Suppressor macrophage treated with lipopolysaccharide for 1 hour (primary cell): Measurements from ENCODE around the gene KRTAP10-2.

Experiments
- DNase-seq, 3 donors: peaks; one replicate each; pipeline ENCODE4 v3.0.0-alpha.2; 2020 to 2022

The KRTAP10-2 gene

DNA sequence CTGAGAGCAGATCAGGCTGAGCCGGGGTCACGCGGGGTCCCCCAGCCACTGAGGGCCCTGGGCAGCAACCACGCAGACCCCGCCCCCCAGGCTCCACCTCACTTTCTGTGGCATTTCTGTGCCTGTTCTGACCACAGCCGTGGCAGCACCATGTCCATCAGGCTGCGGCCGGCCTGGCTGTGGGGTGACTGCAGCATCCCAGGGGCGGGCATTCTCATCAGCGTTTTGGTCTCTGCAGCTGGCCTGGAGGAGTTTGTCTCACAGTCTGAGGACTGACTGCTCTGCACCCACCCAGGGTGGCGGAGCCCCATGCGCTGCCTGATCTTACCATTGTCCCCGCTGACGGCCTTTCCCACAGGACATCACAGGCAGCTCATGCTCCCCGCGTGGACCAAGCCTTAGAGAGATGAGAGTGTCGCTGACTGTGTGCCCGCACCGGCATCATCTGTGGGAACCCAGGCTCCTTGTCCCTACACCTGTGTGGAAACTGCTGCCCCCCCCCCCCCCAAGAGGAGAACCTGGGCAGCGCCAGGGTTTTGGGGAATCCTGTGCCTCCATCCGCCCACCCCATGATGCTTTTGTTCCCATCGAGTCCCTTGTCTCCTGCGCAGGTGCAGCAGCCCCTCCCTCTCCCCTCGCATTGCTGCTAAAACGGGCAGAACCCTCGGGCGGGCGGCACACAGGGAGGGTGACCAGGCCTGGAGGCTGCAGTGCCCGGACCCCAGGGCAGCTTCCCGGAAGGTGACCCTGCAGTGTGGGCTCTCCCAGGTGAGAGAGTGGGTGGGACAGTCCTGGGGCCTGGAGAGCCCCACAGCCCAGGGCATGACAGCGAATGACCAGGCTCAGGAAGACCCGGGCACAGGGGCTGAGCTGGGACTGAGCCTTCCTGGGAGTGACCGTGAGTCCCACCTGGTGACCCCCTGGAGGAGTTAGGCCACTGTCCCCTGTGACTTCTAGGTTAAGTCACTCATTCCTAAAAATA, 13.1 kb downstream of the KRTAP10-2 start:
- no peak for DNase-seq

DNA sequence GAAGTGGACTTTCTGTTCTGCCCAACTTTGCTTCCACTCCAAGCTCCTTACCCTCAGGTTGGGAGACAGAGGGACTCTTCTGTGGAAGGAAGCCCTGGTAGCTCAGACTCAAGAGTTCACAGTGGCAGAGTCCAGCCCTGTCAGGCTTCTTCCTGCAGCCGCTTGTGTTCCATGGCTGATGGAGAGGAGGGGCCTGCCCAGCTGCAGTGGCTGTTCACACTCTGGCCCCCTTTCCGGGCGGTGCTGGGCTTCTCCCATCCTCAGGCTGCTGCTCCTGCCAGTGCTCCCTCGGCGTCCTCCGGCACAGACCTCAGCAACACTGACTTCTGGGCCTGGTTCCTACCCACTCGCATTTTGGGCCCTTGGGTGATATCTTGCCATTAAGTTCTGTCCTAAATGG, 15.3 kb downstream of the KRTAP10-2 start:
- no peak for DNase-seq

DNA sequence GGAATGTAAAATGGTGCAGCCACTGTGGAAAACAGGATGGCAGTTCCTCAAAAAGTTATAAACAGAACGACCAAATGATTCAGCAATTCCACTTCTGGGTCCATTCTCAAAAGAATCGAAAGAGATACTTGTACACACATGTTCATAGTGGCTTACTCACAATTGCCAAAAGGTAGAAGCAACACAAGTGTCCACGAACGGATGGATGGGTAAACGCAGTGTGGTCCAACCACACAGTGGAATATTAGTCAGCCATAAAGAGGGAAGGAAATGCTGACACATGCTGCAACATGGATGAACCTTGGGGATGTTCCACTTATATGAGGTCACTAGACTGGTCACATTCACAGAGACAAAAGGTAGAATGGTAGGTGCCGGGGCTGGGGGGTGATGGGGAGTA, 16.6 kb downstream of the KRTAP10-2 start:
- peak in 1 of 3 donors; percentile 19 for DNase-seq

GRCh38 chr21:44533891-44534627, 17.2 kb downstream of the KRTAP10-2 start:
- no peak for DNase-seq

DNA sequence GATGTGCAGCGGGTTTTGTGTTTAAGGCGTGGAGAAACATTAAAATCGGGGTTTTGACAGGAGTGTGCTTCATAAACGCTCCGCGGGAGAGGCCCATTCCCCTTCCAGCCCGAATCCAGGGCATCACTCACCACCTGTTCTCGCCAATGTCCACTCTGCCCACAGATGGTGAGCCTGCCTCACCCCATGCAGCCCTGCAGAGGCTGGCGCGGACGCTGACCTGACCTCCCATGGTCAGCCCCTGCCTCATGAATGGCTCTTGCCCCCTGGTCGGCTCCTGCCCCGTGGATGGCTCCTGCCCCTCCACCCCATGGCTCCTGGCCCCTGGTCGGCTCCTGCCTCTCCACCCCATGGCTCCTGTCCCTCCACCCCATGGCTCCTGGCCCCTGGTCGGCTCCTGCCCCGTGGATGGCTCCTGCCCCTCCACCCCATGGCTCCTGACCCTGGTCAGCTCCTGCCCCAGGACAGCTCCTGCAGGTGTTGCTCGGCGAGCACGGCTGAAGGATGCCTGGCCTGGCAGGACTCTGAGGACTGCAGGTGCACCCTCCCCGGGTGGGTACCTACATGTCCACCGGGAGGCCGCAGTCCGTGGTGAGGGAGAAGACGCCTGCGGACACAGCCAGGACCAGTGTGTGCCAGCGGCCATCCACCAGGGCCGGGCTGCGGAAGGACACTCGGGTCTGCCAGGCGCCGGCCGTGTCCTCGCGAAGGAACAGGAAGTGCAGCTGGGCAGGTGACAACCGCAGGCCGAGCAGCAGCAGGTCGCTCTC, 18.0 kb downstream of the KRTAP10-2 start:
- DNase-seq: no peak

DNA sequence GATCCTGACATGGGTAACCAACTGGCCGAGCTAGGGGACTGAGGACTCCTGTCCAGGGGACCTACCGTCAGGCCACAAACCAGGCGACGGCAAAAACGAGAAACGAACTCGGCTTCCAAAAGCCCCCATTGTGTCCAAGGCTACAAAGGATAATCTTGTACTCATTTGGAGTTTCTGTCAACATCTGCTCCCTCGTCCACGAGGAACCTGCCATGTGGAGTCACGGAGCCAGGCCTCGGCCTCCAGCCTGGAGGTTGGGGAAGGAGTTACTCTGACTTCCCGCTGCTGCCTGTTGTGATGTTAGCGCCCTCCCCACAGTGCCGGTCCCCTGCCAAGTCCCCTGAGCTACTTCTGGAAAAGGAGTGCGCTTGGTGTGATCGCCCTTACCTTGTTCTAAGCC, 18.6 kb downstream of the KRTAP10-2 start:
- DNase-seq: no peak

- DNase-seq: no peak
Observed at GRCh38 chr21:44531606-44532564, 19.4 kb downstream of the KRTAP10-2 start.

- no peak for DNase-seq
Observed at GRCh38 chr21:44530903-44531605, 20.3 kb downstream of the KRTAP10-2 start.

DNA sequence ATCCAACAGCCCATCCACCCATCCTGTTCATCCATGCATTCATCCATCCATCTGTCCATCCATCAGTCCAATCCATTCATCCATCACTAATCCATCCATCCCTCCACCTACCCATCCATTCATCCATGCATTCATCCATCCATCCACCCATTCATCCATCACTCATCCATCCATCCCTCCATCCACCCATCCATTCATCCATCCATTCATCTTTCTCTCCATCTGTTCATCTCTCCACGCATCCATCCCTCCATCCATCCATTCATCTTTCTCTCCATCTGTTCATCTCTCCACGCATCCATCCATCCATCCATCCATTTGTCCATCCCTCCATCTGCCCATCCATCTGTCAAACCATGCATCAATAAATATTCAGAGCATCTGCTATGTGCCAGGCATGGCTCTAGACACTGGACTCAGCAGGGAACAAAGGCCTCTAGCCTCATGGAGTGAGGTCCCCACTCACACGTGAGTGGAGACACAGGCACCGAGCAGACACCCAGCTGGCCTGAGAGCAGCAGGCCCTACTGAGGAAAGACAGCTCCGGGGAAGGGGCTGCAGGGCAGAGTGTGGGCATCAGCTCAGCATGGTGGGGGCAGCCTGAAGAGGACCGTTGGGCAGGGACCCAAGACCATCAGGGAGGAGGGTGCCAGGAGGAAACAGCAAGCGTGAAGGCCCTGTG, 20.9 kb downstream of the KRTAP10-2 start:
- no peak for DNase-seq

- DNase-seq: no peak
Observed at GRCh38 chr21:44529503-44530125, 21.7 kb downstream of the KRTAP10-2 start.

DNA sequence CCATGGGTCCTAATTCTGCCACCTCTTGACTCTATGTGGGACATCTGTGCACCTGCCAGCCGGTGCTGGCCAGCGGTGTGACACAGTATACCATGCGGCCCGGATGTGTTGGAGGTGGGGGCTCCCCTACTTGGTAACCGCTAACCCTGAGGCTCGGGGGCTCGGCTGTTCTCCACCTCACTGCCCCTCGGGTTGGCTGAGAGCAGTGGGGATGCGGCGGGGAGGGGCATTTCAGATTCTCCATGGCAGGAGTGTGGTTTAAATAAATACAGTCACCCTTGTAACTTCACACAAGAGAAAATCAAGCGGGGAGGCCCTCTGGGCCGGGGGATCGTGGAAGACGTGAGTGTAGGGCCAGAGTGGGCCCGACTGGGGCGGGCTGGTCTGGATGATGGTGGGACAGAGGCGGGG, 22.3 kb downstream of the KRTAP10-2 start:
- DNase-seq: no peak

- DNase-seq: no peak
Observed at GRCh38 chr21:44528634-44528995, 22.7 kb downstream of the KRTAP10-2 start.

DNA sequence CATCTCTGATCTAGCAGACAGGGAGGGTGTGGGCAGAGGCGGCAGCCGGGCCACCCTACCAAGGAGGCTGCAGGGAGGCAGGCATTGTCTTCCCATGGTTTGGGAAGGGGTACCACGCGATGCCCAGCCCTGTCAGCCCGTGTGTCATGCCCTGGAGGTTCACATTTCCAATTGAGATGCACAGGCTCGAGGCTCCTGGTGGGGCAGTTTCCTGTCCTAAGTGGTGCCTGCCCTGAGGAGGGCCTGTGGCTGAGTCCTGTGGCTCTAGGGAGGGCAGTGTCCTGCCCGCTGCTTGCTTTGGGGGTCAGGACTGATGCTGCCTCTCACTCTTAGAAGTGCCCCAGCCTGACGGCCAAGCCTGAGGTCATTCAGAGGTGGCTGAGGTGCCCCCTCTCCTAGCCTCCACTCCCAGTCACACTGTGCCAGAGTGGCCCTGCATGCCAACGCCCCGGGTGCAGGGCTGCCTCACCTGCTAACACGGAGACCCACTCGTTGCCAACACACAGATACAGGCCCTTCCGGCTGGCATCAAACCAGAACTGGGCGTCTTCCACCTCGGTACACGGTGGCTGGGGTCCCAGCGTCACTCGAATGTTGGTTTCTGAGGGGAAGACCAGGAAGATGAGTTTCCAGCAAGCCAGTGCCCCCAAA, 23.2 kb downstream of the KRTAP10-2 start:
- no peak for DNase-seq

DNA sequence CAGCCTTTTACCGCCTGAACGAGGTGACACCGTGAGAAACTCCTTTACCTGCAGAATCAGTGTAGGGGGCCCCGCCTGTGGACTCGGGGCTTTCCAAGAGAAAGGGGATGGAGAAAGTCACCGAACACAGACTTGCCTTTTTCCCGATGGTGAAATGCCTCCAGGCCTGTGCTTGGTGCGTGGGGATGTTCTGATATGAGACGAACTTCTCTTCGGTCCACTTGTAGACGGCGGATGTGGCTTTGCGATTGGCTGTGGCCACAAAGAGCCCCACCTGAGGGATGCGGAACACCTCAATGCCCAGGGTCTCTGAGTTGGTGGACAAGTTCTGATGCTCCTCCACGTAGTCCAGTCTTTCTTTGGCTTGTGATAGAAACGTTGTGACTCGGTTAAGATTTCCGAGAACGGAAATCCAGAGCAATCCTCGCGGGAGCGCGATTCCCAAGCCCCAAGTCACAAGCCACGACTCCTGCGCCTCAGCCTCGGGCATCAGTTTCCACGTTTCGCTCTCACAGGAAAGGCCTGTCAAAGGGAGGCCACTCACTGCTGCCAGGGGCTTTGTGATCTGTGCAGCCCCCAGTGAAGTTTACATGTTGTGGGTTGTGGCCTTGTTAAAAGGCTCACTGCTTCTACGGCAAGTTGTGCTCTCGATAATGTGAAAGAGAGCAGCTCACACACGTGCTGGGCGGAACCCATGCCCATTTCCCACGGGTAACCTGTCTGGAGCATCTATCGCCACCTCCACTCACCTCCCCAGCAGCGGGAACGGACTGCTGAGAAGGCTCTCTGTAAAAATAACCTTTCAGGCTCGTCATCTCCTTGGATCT, 23.9 kb downstream of the KRTAP10-2 start:
- DNase-seq: no peak

DNA sequence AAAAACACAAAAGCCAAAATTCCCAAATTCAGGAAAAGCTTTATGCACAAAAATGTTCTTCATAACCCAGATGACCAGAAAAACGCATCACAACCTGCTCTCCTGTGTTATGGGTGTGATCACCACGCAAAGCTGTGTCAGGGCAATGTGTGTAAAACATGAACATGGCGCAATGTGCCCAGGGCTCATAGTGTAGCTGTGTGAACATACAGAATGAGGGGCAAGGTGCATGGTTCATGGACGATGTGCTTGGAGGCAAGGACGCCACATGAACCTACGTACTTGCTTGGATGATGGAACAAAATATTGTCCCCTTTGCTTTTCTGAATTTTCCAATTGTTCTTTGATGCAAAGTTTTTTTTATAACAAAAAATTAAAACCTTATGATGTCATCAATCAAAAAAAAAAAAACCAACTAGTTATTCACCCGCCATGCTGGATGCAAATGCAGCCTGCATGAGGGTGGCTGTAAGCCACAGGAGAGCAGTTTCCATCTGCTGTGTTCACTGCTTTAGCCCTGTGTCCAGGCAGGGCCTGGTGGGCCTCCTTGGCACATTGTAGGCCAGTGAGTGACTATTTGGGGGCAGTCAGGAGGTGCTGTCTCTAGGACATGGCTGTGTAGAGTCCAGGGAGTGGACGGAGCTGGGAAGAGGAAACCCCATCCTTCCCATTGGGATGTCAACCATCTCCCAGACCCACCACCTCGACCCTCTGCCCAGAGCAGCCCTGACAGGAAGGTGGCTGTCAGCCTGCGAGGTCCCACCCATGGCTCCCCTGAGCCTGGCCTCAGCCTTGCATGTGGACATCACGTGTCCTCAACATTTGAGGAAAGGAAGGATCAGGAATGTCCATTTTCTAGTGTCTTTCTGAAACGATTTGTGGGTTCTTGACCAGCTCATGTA, 25.0 kb downstream of the KRTAP10-2 start:
- no peak for DNase-seq

DNA sequence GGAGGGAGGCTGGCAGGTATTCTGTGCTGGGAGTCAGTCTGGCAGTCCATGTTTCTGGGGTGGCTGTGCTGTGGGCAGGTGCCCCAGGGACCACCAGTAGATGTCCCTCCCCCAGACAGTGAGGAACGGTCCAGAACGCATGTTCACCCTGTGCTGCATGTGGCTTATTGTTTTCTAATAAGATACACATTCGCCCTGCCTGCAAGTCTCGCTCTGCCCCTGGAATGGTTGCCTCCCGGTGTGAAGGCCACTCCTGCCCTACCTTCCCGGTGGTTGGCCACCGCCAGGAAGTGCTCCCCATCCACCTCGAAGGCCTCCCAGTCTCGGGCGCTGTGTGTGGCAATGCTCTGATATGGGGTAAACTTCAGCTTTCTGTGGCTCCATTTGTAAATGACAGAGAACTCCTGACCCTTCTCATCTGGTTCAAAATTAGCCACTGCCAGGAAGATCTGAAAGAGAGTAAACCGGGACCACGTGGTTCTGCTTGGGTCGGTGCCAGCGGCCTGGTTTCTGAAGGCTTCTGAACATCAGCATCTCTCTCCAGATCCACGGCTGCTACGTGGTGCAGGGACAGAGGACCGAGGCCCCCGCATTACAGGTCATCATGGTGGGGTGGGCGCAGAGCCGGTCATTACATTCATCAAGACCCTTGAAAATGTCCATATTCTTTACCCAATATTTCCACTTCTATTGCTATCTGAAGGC, 25.8 kb downstream of the KRTAP10-2 start:
- no peak for DNase-seq
